Activated naive CD8-positive, alpha-beta T cell treated with anti-CD3 and anti-CD28 coated beads, Interleukin-2, amount 50 U/mL, for 24 hours (primary cell): Measurements from ENCODE around the gene GMEB1.
A peak's percentile ranks its signal among the peaks of the same experiment; 100 is the strongest.
"Not testable (repeated sequence)": the region's sequence is repeated elsewhere in the genome, so short reads cannot be mapped to it uniquely, and the experiment has no call there.

ENCODE experiments used
- ATAC-seq: fragments of 150-1000 bp; cut with Tn5 transposase; one replicate; pipeline ENCODE4 v1.10.0; 2021
- DNase-seq: peaks from one replicate; pipeline ENCODE4 v3.0.0; 2021
- H3K27ac Mint-ChIP-seq: one replicate; pipeline ENCODE4 v1.8.0; 2021; ENCODE audit warnings: mild to moderate bottlenecking, mixed read lengths
- H3K27me3 Mint-ChIP-seq: one replicate; pipeline ENCODE4 v1.8.0; 2021; ENCODE audit warnings: mixed read lengths
- H3K36me3 Mint-ChIP-seq: one replicate; pipeline ENCODE4 v1.8.0; 2021; ENCODE audit warnings: low read depth, mixed read lengths
- H3K4me1 Mint-ChIP-seq: one replicate; pipeline ENCODE4 v1.8.0; 2021; ENCODE audit warnings: mixed read lengths
- H3K4me3 Mint-ChIP-seq: one replicate; pipeline ENCODE4 v1.8.0; 2021; ENCODE audit warnings: mild to moderate bottlenecking, moderate library complexity, mixed read lengths
- H3K9me3 Mint-ChIP-seq: one replicate; pipeline ENCODE4 v1.8.0; 2021; ENCODE audit warnings: mixed read lengths

The GMEB1 gene

GRCh38 chr1:28668191-28668955 lies at the start of gene GMEB1:
Gene GMEB1 (plus strand): TSS chr1:28668784. CDS start chr1:28683613, 14,829 bp downstream.
- H3K27ac Mint-ChIP-seq: peak within 1 kb of the TSS; percentile 97
- DNase-seq (peak; percentile 90), ATAC-seq (peak; percentile 69)
- peaks cover 2% of the 10 kb centered on the region for H3K36me3 Mint-ChIP-seq
- no peaks in the 10 kb centered on the region for H3K9me3 Mint-ChIP-seq
- peaks cover 17% of the 10 kb centered on the region for H3K4me1 Mint-ChIP-seq
- no peaks in the 10 kb centered on the region for H3K27me3 Mint-ChIP-seq
- H3K4me3 Mint-ChIP-seq: peak within 1 kb of the TSS; percentile 96

- no peak overlapping the region for H3K4me3 Mint-ChIP-seq
- ATAC-seq: no peak
- H3K27ac Mint-ChIP-seq: no peak overlapping the region
- H3K9me3 Mint-ChIP-seq: no peaks in the 10 kb centered on the region
- H3K27me3 Mint-ChIP-seq: no peaks in the 10 kb centered on the region
- DNase-seq: no peak
- H3K4me1 Mint-ChIP-seq: peaks cover 8% of the 10 kb centered on the region
- peaks cover 7% of the 10 kb centered on the region for H3K36me3 Mint-ChIP-seq
Measured at GRCh38 chr1:28631713-28632112, 36.9 kb upstream of the GMEB1 start.

GRCh38 chr1:28632560-28632959 lies 36.0 kb upstream of the GMEB1 start:
- Mint-ChIP-seq H3K4me1 (peaks cover 12% of the 10 kb centered on the region), H3K9me3 (no peaks in the 10 kb centered on the region), H3K36me3 (peaks cover 7% of the 10 kb centered on the region), H3K4me3 (no peak overlapping the region), H3K27ac (peak overlapping the region; percentile 40), H3K27me3 (no peaks in the 10 kb centered on the region)
- no peak for DNase-seq
- no peak for ATAC-seq

- Mint-ChIP-seq H3K4me1 (peaks cover 51% of the 10 kb centered on the region), H3K27me3 (no peaks in the 10 kb centered on the region), H3K36me3 (peaks cover 20% of the 10 kb centered on the region), H3K4me3 (peak overlapping the region; percentile 11), H3K9me3 (no peaks in the 10 kb centered on the region), H3K27ac (no peak overlapping the region)
- ATAC-seq (no peak), DNase-seq (peak; percentile 14)
Measured at GRCh38 chr1:28640766-28641165, 27.8 kb upstream of the GMEB1 start.

- Mint-ChIP-seq H3K27me3 (no peaks in the 10 kb centered on the region), H3K4me1 (peaks cover 49% of the 10 kb centered on the region), H3K9me3 (no peaks in the 10 kb centered on the region), H3K4me3 (peak overlapping the region; percentile 99), H3K36me3 (peaks cover 16% of the 10 kb centered on the region), H3K27ac (peak overlapping the region; percentile 97)
- ATAC-seq: peak; percentile 17
- no peak for DNase-seq
Measured at GRCh38 chr1:28642056-28642846, 26.3 kb upstream of the GMEB1 start.

- Mint-ChIP-seq H3K4me1 (peaks cover 57% of the 10 kb centered on the region), H3K9me3 (no peaks in the 10 kb centered on the region), H3K36me3 (peaks cover 16% of the 10 kb centered on the region), H3K27me3 (no peaks in the 10 kb centered on the region), H3K4me3 (peak within 1 kb of the TSS; percentile 99), H3K27ac (peak within 1 kb of the TSS; percentile 97)
- peak; percentile 91 for DNase-seq
- ATAC-seq: peak; percentile 92
Measured at GRCh38 chr1:28642847-28643635, 25.5 kb upstream of the GMEB1 start, which contains the start of gene TAF12. Gene TAF12 (minus strand): TSS chr1:28643067. CDS start chr1:28622081, 20,986 bp downstream.

- no peaks in the 10 kb centered on the region for H3K9me3 Mint-ChIP-seq
- peak overlapping the region; percentile 97 for H3K27ac Mint-ChIP-seq
- H3K36me3 Mint-ChIP-seq: peaks cover 16% of the 10 kb centered on the region
- DNase-seq: no peak
- H3K27me3 Mint-ChIP-seq: no peaks in the 10 kb centered on the region
- peak overlapping the region; percentile 99 for H3K4me3 Mint-ChIP-seq
- peaks cover 71% of the 10 kb centered on the region for H3K4me1 Mint-ChIP-seq
- ATAC-seq: no peak
Measured at GRCh38 chr1:28644494-28644893, 24.1 kb upstream of the GMEB1 start.

GRCh38 chr1:28645406-28645805 lies 23.2 kb upstream of the GMEB1 start:
- not testable (repeated sequence) for H3K4me3 Mint-ChIP-seq, ATAC-seq, H3K27ac Mint-ChIP-seq, H3K27me3 Mint-ChIP-seq, DNase-seq, H3K9me3 Mint-ChIP-seq
- peaks cover 67% of the 10 kb centered on the region for H3K4me1 Mint-ChIP-seq
- peaks cover 11% of the 10 kb centered on the region for H3K36me3 Mint-ChIP-seq

GRCh38 chr1:28646040-28646439 lies 22.5 kb upstream of the GMEB1 start:
- Mint-ChIP-seq H3K9me3 (no peaks in the 10 kb centered on the region), H3K36me3 (peaks cover 11% of the 10 kb centered on the region), H3K4me1 (peaks cover 62% of the 10 kb centered on the region), H3K4me3 (no peak overlapping the region), H3K27ac (peak overlapping the region; percentile 12), H3K27me3 (no peaks in the 10 kb centered on the region)
- DNase-seq: no peak
- no peak for ATAC-seq

- peaks cover 8% of the 10 kb centered on the region for H3K36me3 Mint-ChIP-seq
- peak overlapping the region; percentile 98 for H3K27ac Mint-ChIP-seq
- H3K27me3 Mint-ChIP-seq: no peaks in the 10 kb centered on the region
- DNase-seq: peak; percentile 85
- peak overlapping the region; percentile 83 for H3K4me3 Mint-ChIP-seq
- H3K4me1 Mint-ChIP-seq: peaks cover 42% of the 10 kb centered on the region
- ATAC-seq: peak; percentile 75
- no peaks in the 10 kb centered on the region for H3K9me3 Mint-ChIP-seq
Measured at GRCh38 chr1:28648008-28648473, 20.5 kb upstream of the GMEB1 start.

- H3K27me3 Mint-ChIP-seq: no peaks in the 10 kb centered on the region
- H3K36me3 Mint-ChIP-seq: peaks cover 3% of the 10 kb centered on the region
- H3K9me3 Mint-ChIP-seq: no peaks in the 10 kb centered on the region
- H3K27ac Mint-ChIP-seq: peak within 1 kb of the TSS; percentile 98
- H3K4me3 Mint-ChIP-seq: peak within 1 kb of the TSS; percentile 83
- H3K4me1 Mint-ChIP-seq: peaks cover 38% of the 10 kb centered on the region
- DNase-seq (peak; percentile 84), ATAC-seq (peak; percentile 81)
Measured at GRCh38 chr1:28648474-28649198, 19.9 kb upstream of the GMEB1 start, which contains the start of gene RNU11. Gene RNU11 (plus strand): TSS chr1:28648600.

GRCh38 chr1:28653063-28653462 lies 15.5 kb upstream of the GMEB1 start:
- not testable (repeated sequence) for H3K4me3 Mint-ChIP-seq, H3K36me3 Mint-ChIP-seq, H3K9me3 Mint-ChIP-seq, ATAC-seq, H3K27ac Mint-ChIP-seq, DNase-seq, H3K27me3 Mint-ChIP-seq
- H3K4me1 Mint-ChIP-seq: peaks cover 13% of the 10 kb centered on the region

- not testable (repeated sequence) for H3K4me1 Mint-ChIP-seq, H3K4me3 Mint-ChIP-seq, H3K27ac Mint-ChIP-seq, H3K9me3 Mint-ChIP-seq, H3K27me3 Mint-ChIP-seq, DNase-seq, ATAC-seq, H3K36me3 Mint-ChIP-seq
Measured at GRCh38 chr1:28653870-28654269, 14.7 kb upstream of the GMEB1 start.
